NK-92 treated with Interleukin-12 subunit alpha and Interleukin-12 subunit beta, amount 100 ng/mL, for 24 hours (cell line): Measurements from ENCODE around the gene PPP1R1B.
"Not testable (repeated sequence)": the region's sequence is repeated elsewhere in the genome, so short reads cannot be mapped to it uniquely, and the experiment has no call there.

Experiments used
- DNase-seq: peaks from one replicate; lab custom pipeline; 2025; lab: John Stamatoyannopoulos, UW

Gene PPP1R1B

GRCh38 chr17:39626171-39627046, at the start of gene PPP1R1B:
Gene PPP1R1B, plus strand, starts transcription at chr17:39626952. Its CDS starts 441 bp downstream, at chr17:39627393.
- no peak for DNase-seq

- no peak for DNase-seq
These were observed 48.5 kb upstream of the PPP1R1B start for GRCh38 chr17:39578272-39578671.

GRCh38 chr17:39579318-39580081, 47.3 kb upstream of the PPP1R1B start:
- DNase-seq: no peak

DNA sequence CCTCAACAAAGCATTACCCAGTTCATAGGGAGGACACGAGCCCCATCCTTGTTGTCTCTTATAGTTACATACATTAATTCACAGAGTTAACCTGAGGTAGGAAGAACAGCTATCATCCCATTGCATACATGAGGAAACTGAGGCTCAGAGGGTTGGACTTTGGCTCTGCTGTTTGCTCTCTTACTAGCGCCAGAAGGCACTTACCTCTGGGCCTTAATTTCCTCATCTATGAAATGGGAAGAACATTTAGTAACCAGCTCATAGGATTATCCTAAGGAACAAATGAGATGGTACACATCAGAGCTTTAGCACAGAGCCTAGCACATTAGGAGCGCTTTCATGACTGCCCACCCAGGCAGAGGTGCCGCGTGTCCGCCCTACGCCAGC, 46.7 kb upstream of the PPP1R1B start:
- DNase-seq: no peak

DNA sequence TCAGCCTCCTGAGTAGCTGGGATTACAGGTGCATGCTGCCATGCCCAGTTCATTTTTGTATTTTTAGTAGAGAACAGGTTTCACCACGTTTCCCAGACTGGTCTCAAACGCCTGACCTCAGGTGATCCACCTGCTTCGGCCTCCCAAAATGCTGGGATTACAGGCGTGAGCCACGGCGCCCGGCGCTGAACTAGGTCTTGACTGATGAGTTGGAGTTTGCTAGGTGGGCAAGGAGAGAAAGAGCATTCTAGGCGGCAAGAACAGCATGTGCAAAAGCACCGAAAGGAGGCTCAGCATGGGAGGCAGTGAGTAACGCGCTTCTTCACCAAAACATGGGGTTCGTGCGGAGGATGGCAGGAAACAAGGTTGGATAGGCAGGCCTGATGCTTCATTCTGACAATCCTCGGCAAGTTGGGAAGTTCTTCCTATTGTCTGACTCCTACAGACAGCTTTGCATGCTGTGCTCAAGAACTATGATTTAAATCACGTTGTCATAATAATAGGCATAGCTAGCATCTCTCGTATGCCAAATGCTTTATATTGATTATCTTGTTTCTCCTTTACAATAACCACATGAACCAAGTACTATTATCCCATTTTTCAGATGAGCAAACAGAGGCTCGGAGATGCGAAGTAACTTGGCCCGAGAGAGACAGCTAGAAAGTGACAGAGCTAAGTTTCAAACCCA, 45.5 kb upstream of the PPP1R1B start:
- no peak for DNase-seq

GRCh38 chr17:39581759-39582085, 45.0 kb upstream of the PPP1R1B start:
- no peak for DNase-seq

DNA sequence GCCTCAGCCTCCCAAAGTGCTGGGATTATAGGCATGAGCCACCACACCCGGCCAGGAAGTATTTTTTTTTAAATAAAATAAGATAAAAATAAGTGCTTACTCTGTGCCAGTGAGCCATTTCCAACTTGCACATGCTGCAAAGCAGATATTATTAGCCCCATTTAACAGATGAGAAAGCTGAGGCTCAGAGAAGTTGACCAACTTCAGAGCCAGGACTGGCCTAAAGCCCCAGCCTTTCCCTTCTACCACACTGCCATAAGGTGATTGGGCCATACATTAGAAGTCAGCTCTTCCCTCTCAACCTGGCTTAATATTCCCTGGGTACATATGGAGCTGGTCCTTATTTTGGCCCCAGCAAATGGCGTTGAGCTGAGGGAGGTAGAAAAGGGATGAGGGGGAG, 44.1 kb upstream of the PPP1R1B start:
- no peak for DNase-seq

DNA sequence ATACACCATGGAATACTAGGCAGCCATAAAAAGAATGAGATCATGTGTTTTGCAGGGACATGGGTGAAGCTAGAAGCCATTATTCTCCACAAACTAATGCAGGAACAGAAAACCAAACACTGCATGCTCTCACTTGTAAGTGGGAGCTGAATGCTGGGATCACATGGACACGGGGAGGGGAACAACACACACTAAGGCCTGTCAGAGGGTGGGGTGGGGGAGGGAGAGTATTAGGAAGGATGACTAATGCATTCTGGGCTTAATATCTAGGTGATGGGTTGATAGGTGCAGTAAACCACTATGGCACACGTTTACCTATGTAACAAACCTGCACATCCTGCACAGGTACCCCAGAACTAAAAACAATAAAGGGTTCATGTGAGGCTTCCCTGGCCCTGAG, 36.6 kb upstream of the PPP1R1B start:
- not testable (repeated sequence) for DNase-seq

DNA sequence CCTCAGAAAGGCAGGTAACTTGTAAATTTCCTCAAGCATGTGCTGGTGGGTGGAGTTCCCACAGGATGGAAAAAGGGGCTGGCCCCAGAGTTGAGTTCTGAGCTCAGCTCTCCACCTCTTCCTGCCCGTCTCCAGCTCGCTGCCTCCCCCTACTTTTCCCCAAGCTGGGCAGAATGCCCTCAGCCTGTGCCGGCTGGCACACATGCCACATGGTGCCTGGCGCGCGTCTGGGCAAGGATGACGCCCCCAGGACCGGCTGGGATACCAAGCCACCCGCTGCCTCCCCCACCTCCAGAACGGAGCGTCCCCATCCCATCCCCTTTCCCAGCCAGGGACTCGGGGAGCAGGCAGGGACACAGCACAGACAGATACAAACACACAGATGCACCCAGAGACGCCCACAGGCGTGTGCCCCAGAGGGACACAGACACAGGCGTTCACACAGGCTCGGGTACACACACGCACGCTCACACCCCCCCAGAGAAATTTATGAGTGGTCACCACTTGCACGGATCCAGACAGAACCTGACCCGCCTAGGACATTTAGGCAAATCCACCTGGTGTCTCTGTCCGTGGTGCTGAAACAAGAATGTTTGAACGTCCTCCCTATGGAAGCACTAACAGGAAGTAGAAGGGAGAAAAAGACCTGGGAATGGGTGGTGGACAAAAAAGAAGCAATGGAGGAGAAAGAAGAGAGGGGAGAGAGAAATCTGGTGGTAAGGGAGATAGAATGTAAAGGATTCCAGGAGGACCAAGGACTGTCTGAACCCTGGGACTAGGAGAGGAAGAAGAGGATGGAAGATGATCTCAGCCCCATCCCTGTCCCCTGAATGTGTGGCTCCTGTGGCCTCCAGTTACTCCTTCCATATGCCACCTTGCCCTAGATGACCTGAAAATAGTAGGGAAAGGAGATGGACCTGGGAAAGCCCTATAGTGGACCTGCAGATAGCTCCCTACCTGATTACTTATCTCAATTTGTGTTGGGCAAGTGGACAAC, 34.5 kb upstream of the PPP1R1B start:
- no peak for DNase-seq

- no peak for DNase-seq
These were observed 33.4 kb upstream of the PPP1R1B start for GRCh38 chr17:39593371-39593770.

DNA sequence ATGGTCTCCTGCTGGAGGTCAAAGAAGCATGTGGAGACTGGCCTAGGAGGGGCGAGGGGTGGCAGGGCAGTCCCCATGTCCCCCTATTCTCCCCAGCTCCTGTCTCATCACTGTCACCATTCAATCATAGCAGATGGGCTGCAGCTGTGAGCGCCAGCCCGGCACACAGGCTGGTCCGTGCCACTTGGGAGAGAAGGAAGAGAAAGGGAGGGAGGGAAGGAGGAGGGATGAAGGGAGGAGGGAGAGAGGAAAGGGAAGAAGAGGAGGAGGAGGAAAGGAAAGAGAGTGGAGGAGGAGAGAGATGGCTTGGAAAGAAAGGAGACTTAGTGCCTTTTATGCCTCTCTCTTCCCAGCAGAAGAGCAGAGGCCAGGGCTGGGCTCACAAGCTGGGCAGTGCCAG, 31.5 kb upstream of the PPP1R1B start:
- no peak for DNase-seq

DNA sequence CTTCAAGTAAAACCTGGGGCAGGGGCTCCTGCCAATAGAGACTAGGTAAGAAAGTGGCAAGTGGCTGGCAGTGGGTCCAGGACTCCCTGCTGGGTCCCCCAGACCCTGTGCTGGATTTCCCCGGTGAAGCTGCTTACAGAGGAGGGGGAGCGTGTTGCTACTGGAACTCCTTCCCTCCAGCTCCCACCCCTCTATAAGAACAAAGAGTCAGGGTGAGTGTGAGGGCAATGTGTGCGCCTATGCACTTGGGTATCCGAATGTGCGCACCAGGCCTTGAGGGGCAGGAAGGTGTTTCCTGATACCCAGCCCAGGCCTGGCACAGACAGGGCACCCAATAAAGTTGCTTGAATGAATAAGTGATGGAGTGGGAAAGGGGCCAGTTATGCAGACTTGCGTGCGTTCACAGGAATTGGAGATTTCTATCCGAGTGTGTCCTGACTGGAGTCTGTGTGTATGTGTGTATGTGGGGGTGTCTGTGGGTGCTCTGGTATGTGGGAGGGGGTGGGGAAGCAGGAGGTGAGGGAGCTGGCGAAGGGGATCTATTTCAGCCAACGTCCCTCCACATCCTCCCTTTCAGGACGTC, 30.7 kb upstream of the PPP1R1B start:
- DNase-seq: no peak

- no peak for DNase-seq
These were observed 30.0 kb upstream of the PPP1R1B start for GRCh38 chr17:39596543-39597267.

DNA sequence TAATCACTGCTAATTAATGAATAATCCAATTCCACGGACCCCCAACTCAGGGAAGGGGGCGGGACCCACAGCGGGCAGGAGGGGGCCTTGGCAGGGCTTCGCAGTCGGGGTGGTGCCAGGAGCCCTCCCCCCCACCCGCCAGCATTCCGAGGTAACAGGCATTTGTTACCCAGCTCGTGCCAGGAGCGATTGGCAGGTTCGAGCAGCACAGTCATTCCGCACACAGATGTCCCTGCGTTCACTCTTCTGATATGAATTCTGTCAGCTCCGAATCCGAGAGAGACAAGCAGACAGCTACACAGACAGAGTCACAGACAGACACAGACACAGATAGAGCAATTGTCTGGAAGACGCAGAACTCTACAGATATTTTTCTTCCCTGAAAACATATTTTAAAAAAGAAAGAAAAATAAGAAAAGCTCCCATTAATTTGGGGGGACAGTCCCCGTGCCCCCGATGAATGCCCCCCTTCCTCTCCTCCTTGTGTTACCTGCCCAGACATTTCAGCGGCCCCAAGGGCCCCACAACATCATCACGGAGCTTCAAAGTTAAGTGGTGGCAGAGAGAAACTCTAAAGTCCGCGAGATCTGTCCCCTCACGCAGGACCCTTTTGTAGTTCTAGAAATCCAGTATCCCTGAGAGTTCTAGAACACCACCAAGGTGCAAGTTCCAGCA, 29.2 kb upstream of the PPP1R1B start:
- no peak for DNase-seq

DNA sequence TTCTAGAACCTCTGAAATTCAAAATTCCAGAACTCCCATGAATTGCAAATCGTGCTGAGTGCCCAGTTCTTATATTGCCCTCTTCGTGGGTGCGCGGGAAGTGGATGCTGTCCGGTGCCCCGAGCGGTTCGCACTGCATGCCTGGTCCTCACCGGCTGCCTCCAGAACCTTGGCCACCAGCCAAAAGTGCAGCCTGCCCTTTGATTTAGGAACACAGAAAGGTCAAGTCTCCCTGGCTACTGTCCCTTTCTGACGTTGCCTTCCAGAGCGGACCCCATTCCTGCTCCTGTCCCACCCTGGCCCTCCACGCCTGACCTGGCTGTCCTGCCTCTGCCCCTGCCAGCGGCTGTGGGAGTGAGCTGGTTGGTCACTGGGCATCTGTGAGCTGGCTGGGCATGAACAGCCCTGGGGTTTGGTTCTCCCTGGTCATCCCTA, 28.7 kb upstream of the PPP1R1B start:
- no peak for DNase-seq

DNA sequence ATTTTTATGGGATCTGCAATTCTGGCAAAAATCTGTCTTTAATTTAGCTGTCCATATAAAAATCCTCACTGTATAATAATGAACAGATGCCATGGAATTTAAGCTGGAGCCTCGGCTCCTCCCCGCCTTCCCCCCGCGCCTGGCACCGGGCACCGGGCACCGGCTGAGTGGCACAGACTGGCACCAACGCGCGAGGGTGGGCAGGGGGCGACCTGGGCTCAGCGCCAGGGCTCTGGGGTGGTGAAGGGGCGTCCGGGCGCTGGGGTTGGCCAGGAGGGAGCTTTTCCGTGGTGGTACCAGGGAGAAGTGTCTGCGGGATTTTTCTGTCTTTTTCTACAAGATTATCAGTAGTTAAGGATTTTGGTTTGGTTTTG, 28.1 kb upstream of the PPP1R1B start:
- DNase-seq: no peak

DNA sequence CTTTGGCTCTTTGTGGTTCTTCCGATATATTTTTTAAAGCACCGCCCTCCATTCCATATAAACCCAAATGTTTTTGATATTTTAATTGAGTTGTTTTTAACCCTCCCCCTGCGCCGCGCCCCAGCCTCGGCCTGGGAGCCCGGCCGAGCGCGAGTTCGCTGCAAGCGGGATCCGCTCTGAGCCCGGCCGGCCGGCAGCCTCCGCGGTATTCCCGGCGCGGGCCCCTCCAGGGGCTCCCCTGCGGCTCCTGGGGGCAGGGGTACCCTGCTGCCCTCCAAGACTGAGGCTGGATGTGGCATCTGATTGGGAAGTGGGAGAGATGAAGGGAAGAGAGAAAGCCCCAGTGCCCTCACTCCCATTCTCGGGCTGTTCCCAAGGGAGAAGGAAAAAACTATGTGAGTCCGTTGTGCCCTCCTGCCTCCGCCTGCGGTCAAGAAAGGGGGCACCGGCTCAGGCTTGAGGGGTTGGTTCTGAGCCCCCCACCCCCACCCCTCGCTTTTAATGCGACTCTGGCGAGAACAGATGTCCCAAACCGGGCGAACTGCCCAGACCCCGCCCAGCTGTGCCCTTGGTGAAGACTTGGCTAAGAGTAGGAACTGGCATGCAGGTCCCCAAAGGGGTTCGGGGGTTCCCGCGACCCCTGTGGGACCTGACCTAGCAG, 27.6 kb upstream of the PPP1R1B start:
- DNase-seq: no peak

GRCh38 chr17:39599665-39600231, 27.0 kb upstream of the PPP1R1B start:
- DNase-seq: no peak
